ENCODE results near the gene CLSTN2.

The CLSTN2 gene

DNA sequence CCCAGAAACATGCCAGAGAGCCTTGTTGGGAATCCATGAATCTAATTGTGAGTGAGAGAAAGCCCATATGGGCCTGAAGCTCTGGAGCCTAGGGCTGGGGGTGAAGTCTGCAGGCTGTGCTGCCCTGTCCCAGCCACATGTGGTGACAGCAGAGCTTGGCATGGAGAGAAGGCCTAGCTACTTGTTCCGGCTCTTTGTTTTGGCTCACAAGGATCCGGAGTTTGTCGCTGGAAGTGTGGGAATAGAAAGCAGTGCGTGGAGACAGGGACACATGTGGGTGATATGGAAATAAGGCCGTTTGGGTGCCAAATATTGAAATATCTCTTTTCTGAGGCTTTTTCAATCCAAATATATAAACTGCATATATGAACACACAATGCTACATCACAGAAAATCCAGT lies 78.2 kb downstream of the CLSTN2 start:
- Histone ChIP-seq H3K9me3 (ENCODE audit: control insufficient read depth, insufficient read depth, low read length) (no peaks in the 10 kb centered on the region), H3K4me1 (ENCODE audit: control insufficient read depth, low read length) (no peaks in the 10 kb centered on the region), H3K4me3 (ENCODE audit: low read length) (no peak overlapping the region), H3K79me2 (ENCODE audit: control insufficient read depth, low read length) (no peaks in the 10 kb centered on the region), H3K36me3 (ENCODE audit: control insufficient read depth, low read length) (no peaks in the 10 kb centered on the region), H3K4me2 (ENCODE audit: low read length) (no peak overlapping the region), H3K27me3 (ENCODE audit: control insufficient read depth, low read length) (no peaks in the 10 kb centered on the region), H3F3A (ENCODE audit: control insufficient read depth, insufficient read depth) (no peaks in the 10 kb centered on the region), H4K20me1 (ENCODE audit: control insufficient read depth, insufficient read depth, low read depth, low read length) (no peaks in the 10 kb centered on the region), H3K27ac (ENCODE audit: low read depth, low read length) (no peak overlapping the region), H3K9me2 (replicated peaks; ENCODE audit: control insufficient read depth, low read length) (no peaks in the 10 kb centered on the region)
- TF ChIP-seq EZH2phosphoT487 (IDR thresholded peaks at IDR 0.05; ENCODE audit: borderline replicate concordance, low read length), result no peak
- TF ChIP-seq, protein P1, sequence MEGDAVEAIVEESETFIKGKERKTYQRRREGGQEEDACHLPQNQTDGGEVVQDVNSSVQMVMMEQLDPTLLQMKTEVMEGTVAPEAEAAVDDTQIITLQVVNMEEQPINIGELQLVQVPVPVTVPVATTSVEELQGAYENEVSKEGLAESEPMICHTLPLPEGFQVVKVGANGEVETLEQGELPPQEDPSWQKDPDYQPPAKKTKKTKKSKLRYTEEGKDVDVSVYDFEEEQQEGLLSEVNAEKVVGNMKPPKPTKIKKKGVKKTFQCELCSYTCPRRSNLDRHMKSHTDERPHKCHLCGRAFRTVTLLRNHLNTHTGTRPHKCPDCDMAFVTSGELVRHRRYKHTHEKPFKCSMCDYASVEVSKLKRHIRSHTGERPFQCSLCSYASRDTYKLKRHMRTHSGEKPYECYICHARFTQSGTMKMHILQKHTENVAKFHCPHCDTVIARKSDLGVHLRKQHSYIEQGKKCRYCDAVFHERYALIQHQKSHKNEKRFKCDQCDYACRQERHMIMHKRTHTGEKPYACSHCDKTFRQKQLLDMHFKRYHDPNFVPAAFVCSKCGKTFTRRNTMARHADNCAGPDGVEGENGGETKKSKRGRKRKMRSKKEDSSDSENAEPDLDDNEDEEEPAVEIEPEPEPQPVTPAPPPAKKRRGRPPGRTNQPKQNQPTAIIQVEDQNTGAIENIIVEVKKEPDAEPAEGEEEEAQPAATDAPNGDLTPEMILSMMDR (IDR thresholded peaks at IDR 0.05; ENCODE audit: low read depth, low read length, poor library complexity, severe bottlenecking), result no peak

- no peaks in the 10 kb centered on the region for H3F3A ChIP-seq (ENCODE audit: control insufficient read depth, insufficient read depth)
- H3K79me2 ChIP-seq (ENCODE audit: control insufficient read depth, low read length), result no peaks in the 10 kb centered on the region
- TF ChIP-seq EZH2phosphoT487 (IDR thresholded peaks at IDR 0.05; ENCODE audit: borderline replicate concordance, low read length), result no peak
- TF ChIP-seq, protein P1 (IDR thresholded peaks at IDR 0.05; ENCODE audit: low read depth, low read length, poor library complexity, severe bottlenecking), result no peak
- no peaks in the 10 kb centered on the region for H3K9me2 ChIP-seq (replicated peaks; ENCODE audit: control insufficient read depth, low read length)
- no peaks in the 10 kb centered on the region for H3K36me3 ChIP-seq (ENCODE audit: control insufficient read depth, low read length)
- H3K27ac ChIP-seq (ENCODE audit: low read depth, low read length), result no peak overlapping the region
- no peaks in the 10 kb centered on the region for H4K20me1 ChIP-seq (ENCODE audit: control insufficient read depth, insufficient read depth, low read depth, low read length)
- H3K4me1 ChIP-seq (ENCODE audit: control insufficient read depth, low read length), result no peaks in the 10 kb centered on the region
- no peak overlapping the region for H3K4me2 ChIP-seq (ENCODE audit: low read length)
- H3K27me3 ChIP-seq (ENCODE audit: control insufficient read depth, low read length), result no peaks in the 10 kb centered on the region
- H3K4me3 ChIP-seq (ENCODE audit: low read length), result no peak overlapping the region
- H3K9me3 ChIP-seq (ENCODE audit: control insufficient read depth, insufficient read depth, low read length), result no peaks in the 10 kb centered on the region
Measured at GRCh38 chr3:140014831-140015495, 80.0 kb downstream of the CLSTN2 start.

GRCh38 chr3:140015741-140016140 lies 80.8 kb downstream of the CLSTN2 start:
- H3K9me3 ChIP-seq (ENCODE audit: control insufficient read depth, insufficient read depth, low read length), result no peaks in the 10 kb centered on the region
- TF ChIP-seq, protein P1 (IDR thresholded peaks at IDR 0.05; ENCODE audit: low read depth, low read length, poor library complexity, severe bottlenecking), result no peak
- TF ChIP-seq EZH2phosphoT487 (IDR thresholded peaks at IDR 0.05; ENCODE audit: borderline replicate concordance, low read length), result no peak

More at GRCh38 chr3:140015741-140016140, 80.8 kb downstream of the CLSTN2 start:
- H3K9me2 ChIP-seq (replicated peaks; ENCODE audit: control insufficient read depth, low read length), result no peaks in the 10 kb centered on the region
- H3K4me2 ChIP-seq (ENCODE audit: low read length), result no peak overlapping the region
- no peak overlapping the region for H3K27ac ChIP-seq (ENCODE audit: low read depth, low read length)
- H4K20me1 ChIP-seq (ENCODE audit: control insufficient read depth, insufficient read depth, low read depth, low read length), result no peaks in the 10 kb centered on the region
- H3K4me1 ChIP-seq (ENCODE audit: control insufficient read depth, low read length), result no peaks in the 10 kb centered on the region
- no peaks in the 10 kb centered on the region for H3F3A ChIP-seq (ENCODE audit: control insufficient read depth, insufficient read depth)
- no peaks in the 10 kb centered on the region for H3K36me3 ChIP-seq (ENCODE audit: control insufficient read depth, low read length)
- H3K4me3 ChIP-seq (ENCODE audit: low read length), result no peak overlapping the region
- no peaks in the 10 kb centered on the region for H3K79me2 ChIP-seq (ENCODE audit: control insufficient read depth, low read length)
- H3K27me3 ChIP-seq (ENCODE audit: control insufficient read depth, low read length), result no peaks in the 10 kb centered on the region

Measured in DOHH2 (cell line).